GM13976 (cell line): Measurements from ENCODE around the gene CADM2.

ENCODE experiments used
- DNase-seq: peaks from one replicate; pipeline ENCODE4 v3.0.0; 2012; ENCODE audit warnings: low spot score
- in situ Hi-C: fragments of 300-500 bp; cut with MboI; formaldehyde crosslinking; loops from one replicate; pipeline ENCODE4 v1.12.0; 2022; ENCODE audit warnings: low sequenced_read_pairs, mixed read lengths, inconsistent platforms; ENCODE audit not compliant: unreplicated experiment
- TF ChIP-seq, protein P1 (sequence below): IDR thresholded peaks from 2 replicates; pipeline ENCODE4 v1.5.1; 2012; ENCODE audit warnings: borderline replicate concordance, mild to moderate bottlenecking; ENCODE audit not compliant: insufficient read depth; ENCODE audit errors: extremely low read depth, missing control alignments, control extremely low read depth

Gene CADM2

DNA sequence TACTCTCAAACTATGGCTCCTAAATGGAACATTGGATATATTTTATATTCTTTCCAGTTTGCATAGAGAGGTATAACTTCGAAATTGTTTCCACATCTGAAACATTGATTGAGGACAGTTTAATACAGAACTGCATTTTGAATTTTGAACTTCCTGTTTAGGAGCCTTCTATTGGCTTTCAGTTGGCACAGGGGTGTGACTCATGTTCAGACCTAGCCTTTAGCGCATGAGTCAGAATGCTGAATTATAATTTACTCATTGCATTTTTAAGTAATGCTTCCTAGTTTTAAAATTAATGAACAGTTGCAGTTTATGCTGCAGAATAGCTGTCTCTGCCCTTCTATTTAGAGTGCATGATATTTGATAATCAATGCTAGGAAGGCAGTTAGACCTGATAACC lies 751.7 kb downstream of the CADM2 start:
- DNase-seq: no peak
- TF ChIP-seq, protein P1, sequence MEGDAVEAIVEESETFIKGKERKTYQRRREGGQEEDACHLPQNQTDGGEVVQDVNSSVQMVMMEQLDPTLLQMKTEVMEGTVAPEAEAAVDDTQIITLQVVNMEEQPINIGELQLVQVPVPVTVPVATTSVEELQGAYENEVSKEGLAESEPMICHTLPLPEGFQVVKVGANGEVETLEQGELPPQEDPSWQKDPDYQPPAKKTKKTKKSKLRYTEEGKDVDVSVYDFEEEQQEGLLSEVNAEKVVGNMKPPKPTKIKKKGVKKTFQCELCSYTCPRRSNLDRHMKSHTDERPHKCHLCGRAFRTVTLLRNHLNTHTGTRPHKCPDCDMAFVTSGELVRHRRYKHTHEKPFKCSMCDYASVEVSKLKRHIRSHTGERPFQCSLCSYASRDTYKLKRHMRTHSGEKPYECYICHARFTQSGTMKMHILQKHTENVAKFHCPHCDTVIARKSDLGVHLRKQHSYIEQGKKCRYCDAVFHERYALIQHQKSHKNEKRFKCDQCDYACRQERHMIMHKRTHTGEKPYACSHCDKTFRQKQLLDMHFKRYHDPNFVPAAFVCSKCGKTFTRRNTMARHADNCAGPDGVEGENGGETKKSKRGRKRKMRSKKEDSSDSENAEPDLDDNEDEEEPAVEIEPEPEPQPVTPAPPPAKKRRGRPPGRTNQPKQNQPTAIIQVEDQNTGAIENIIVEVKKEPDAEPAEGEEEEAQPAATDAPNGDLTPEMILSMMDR: no peak
- in situ Hi-C loops: no loop called here

DNA sequence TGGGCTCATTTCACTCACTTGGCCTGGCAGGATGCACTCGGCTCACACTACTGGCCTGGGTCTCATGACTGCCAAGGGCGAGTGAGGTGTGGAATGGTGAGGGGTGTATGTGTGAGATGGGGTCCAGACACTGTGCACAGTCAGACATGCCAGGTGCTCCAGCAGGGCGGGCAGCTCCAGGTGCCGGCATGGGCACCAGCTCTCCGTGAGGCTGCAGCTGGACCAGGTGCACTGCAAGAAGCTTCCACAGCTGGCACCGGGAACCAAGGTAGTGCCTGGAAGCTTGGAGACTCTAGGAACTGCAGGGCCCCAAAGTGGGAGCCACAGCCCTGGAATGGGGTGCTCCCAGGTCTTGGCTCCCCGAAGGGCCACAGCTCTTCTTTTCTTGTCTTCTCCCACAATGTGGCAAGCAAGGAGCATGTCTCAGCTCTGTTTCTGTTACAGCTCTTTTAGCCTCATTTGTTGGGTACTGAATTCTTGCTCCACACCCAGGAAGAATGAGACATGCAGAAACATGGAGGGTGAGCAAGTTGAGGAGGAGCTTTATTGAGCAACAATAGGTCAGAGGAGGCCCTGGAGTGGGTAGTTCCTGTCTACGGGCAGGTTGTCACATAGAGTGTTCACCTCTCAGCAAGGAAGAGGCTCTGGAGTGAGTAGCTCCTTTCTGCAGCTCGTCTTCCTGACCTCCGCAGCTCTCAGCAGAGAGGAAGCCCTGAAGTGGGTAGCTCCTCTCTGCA lies 762.8 kb downstream of the CADM2 start:
- no peak for DNase-seq
- in situ Hi-C loops: no loop called here

DNA sequence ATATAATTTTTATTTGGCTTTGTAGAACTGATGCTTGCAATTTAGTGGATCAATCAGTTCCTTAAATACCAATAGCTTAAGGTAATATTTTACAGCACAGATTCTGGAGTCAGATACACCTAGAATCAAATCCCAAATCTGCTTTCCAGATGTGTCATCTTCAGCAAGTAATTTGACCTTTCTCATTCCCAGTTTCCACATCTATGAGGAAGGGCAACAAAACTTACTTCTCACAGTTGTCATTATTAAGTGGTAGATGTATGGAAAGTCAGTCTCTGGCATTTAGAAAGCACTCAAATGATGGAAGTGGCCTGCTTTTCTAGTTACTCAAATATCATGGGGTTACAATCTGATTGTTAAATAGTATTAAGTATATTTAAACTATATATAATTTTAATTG lies 767.0 kb downstream of the CADM2 start:
- in situ Hi-C loops: no loop called here
- TF ChIP-seq, protein P1: no peak
- no peak for DNase-seq

More for the DNA sequence above, 762.8 kb downstream of the CADM2 start:
- TF ChIP-seq, protein P1: no peak

DNA sequence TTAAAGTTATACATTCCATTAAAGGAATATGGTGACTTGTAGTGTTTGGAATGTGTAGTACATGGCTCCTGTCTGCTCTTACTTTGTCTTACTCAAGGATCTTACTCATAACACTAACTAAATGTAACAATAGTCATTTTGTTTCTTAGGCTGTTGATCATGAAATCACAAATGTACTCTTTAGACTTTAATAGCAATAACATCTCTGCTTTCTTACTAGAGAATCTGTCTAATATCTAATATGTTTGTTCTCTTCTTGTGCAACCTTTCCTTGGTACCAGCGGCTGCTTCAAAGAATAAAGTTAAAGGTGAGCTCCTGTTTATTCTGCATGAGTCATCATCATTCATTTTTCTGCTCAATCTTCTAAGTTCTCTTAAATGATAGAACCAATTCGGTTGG lies 767.5 kb downstream of the CADM2 start:
- TF ChIP-seq, protein P1: no peak
- in situ Hi-C loops: no loop called here
- DNase-seq: no peak

DNA sequence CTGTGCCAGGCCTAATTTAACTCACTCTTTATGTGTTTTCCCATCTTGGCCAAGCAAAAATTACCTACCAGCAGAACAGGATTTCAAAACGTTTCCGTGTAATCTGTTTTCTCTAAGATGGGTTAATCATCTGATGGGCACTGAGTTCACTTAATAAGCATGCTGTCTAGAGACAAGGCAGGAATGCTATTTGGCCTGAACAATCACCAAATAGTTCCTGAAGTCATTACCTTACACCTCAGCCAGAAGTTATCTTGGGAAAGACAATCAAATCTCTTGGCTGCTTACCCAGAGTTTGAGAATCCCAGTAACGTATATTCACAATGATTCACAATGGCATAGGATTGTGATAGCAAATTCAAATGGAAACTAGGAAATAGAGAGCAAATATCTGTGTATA lies 779.1 kb downstream of the CADM2 start:
- in situ Hi-C loops: no loop called here
- DNase-seq: no peak
- TF ChIP-seq, protein P1: no peak

DNA sequence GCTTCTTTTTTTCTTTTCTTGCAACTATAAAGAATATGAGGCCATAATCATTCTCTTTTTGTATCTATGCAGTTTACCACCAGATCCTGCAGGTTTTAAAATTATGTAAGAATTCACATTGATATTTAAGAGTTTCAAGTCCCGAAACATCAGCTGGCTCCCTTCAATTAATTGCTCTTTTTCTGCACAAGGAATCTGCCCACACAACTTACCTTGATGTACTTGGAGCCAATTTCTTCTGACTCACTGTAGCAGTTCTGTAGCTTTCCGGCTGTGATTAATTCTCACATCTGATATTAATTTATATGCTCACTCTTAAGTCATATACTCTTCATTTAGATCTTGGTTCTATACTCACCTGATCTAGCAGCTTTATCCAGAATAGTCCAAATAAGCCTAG lies 781.8 kb downstream of the CADM2 start:
- TF ChIP-seq, protein P1: no peak
- in situ Hi-C loops: no loop called here
- DNase-seq: no peak

DNA sequence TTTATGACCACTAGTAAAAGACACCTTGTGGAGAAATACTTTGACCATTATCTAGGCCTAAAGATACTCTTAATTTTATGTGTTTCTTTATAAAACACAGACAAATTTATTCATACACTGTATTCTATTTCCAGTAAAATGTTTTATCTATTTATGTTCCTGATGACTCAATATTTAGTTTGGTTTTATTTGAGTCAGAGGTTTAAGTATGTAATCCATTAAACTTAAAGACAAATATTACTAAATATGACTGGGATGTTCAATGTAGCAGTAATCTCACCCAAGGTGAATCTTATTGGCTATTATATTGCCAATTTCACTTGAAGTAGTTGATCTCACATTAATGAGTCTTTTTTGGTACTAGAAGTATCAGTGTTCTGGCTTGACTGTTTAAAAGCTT lies 799.7 kb downstream of the CADM2 start:
- DNase-seq: no peak
- in situ Hi-C loops: no loop called here
- TF ChIP-seq, protein P1: no peak
